Measurements from ENCODE around the gene MTHFR.
"Not testable (repeated sequence)": the region's sequence is repeated elsewhere in the genome, so short reads cannot be mapped to it uniquely, and the experiment has no call there.

MTHFR gene

DNA sequence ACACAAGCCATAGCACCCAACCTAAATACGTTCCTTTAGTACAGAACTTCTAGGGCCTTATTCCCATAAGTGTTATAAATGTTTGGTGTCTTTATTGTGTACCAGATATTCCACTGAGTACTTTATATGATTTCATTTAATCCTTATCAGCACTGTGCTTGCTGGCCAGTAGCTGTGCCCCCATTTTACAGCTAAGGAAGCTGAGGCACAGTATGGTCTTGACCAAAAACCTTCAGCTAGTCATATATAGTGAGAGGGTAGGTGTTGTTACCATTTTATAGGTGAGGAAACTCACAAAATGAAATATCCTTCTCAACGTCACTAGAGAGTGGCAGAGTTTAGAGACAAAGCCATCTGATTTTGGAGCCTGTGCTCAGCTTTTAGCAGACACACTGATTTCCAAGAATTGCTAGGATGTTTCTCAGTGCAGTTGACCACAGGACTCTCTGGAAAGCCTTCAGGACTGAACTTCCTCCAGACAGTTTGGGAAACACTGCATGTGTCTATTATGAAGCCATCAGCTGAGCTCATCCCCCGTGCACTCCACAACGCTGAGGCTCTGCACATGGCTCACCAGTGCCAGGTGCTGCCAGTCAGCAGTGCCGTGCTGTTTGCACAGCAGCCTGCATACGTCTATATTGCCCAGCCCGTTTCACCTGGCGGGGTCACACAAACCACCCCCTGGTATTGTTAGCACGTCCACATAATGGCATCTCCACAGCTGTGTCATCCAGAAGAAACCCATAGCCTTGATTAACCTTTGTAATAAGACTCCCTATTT lies 26.4 kb upstream of the MTHFR start:
- peak; percentile 55 for DNase-seq

DNA sequence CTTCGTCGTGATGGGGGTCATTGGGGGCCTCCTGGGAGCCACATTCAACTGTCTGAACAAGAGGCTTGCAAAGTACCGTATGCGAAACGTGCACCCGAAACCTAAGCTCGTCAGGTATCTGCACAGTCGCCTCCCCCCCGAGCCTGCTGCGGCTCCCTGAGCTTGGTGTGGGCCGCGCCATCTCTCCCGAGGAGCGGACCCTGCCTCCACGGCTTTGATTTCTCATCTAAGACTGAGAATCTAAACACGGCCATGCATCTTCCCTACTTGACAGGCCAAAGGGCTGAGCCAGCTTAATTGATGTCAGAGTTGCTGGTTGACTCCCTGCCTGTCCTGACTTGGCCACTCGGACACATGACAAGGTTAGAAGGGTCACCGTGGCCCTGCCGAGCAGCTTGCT lies 22.7 kb upstream of the MTHFR start:
- no peak for DNase-seq

- no peak for DNase-seq
Observed at GRCh38 chr1:11826946-11827345, 21.2 kb upstream of the MTHFR start.

DNA sequence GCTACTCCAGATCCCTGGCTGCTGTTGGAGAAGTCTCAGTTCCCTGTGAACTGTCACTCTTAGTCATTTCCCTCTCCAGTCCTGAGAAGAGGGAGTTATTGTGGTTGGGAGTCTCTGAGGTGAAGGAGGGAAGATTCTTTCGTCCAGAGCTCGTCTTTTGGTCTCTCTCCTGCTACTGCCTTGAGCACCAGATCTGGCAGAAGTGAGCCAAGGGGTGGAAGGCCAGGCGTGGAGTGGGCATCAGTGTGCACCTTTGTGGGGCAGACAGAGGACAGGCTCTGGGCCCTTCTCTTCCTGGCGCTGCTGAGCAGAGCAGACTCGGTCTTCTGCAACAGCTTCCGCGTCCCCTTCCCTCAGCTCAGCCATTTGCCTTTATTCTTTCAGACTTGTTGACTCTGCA lies 19.4 kb upstream of the MTHFR start:
- DNase-seq: no peak

- DNase-seq: no peak
Observed at GRCh38 chr1:11823366-11824137, 17.8 kb upstream of the MTHFR start.

GRCh38 chr1:11822091-11822490 lies 16.3 kb upstream of the MTHFR start:
- DNase-seq: no peak

GRCh38 chr1:11817192-11817591 lies 11.4 kb upstream of the MTHFR start:
- DNase-seq: no peak

GRCh38 chr1:11813021-11813420 lies 7.3 kb upstream of the MTHFR start:
- DNase-seq: no peak

DNA sequence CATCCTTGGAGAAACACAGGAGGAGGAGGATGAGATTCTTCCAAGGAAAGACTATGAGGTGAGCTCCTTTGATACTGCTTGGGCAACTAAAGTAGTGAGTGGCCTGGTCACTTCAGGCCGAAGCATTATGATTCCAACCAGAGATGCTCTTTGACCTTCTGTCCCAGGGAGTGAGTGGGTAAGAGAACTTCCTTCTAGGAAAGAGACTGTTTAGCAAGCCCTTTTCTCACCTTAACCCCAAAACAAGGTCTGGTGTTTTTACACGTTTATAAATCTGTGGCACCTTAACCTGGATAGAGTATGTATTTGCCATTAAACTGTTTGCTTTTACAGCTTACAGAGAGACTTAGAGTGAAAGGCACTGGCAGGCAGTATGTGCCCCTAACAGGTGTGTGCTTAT lies 1.4 kb upstream of the MTHFR start:
- no peak for DNase-seq

DNA sequence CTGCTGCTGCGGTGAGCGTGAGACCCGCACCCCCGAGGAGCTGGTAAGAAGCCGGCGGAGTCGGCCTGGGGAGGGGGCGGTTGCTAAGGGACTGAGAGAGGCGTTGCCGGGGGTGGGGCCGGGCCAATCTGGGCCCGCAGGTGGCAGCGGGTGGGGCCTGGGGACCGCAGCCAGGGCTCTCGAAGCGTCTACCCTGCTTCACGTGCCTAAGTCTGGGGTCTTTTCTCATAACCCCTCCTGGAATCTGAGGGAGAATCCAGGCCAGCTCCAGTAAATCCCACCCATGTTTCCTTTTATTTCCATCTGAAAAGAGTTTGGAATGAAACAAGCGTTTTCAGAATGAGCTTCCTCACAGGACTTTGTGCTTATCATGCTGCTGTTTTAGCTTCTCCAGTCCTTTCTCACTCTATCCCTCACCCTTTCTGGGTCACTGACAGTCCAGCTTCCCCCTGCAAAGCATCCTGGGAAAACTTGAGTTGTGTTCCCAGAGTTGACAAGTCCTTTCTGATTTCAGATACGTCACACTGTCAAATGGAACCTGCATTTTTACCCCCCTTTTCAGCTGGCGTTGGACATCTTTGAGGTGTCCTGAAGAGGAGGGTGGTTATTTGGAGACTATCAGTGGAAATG lies 658 bp upstream of the MTHFR start:
- DNase-seq: peak; percentile 81

DNA sequence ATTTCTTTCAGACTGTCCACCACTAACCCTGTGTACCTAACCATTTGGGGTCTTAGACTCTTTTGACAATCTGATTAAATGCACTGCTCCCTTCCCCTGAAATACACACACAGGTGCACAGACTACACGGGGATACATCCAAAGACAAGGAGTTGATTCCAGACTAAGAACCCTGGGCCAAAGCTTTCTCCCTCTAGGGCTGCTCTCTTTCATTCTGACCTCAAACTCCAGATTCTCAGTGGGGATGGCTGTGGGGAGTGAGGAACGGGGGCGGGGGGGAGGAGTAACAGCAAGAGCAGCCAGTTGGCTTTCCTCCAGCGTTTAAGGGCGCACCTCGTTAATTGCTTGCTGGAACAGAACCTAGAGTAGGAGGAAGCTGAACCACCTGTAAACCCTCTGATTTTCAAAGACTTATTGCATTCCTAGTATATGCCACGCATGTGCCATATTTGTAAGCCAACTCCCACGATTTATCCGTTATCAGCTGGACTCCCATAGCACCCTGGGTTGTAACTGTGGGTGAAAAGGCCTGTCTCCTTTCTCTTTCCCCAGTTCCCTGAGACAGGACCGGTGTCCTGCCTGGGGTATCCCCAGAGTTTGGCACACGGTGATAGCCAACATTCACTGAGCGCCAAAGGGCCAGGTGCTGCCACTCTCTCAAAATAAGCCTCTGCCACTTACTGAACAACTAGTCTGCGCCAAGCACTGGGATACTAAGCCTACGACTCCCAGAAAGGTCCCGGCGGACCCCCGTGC lies 920 bp downstream of the MTHFR start:
- peak; percentile 74 for DNase-seq

DNA sequence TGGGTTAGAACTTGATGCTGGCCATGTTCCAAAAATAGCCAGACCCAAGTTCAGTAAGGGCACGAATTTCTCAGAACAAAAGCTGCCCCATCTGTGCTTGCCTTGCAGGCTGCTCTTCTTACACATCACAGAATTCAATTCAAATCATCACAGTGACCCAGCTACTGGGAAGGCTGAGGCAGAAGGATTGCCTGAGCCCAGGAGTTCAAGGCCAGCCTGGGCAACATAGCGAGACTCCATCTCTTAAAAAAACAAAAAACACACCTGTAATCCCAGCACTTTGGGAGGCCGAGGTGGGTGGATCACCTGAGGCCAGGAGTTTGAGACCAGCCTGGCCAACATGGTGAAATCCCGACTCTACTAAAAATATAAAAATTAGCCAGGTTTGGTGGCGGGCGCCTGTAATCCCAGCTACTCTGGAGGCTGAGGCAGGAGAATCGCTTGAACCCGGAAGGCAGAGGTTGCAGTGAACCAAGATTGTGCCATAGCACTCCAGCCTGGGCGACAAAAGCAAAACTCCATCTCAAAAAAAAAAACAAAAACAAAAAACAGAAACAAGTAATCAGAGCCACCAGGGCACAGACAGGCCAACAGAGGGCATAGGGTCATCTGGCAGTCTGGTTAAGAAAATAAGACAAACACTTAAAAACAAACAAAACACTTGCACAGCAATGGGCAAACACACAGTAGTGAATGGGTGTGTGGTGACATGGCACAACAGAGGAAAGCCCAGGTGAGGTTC lies 1.7 kb downstream of the MTHFR start:
- not testable (repeated sequence) for DNase-seq

DNA sequence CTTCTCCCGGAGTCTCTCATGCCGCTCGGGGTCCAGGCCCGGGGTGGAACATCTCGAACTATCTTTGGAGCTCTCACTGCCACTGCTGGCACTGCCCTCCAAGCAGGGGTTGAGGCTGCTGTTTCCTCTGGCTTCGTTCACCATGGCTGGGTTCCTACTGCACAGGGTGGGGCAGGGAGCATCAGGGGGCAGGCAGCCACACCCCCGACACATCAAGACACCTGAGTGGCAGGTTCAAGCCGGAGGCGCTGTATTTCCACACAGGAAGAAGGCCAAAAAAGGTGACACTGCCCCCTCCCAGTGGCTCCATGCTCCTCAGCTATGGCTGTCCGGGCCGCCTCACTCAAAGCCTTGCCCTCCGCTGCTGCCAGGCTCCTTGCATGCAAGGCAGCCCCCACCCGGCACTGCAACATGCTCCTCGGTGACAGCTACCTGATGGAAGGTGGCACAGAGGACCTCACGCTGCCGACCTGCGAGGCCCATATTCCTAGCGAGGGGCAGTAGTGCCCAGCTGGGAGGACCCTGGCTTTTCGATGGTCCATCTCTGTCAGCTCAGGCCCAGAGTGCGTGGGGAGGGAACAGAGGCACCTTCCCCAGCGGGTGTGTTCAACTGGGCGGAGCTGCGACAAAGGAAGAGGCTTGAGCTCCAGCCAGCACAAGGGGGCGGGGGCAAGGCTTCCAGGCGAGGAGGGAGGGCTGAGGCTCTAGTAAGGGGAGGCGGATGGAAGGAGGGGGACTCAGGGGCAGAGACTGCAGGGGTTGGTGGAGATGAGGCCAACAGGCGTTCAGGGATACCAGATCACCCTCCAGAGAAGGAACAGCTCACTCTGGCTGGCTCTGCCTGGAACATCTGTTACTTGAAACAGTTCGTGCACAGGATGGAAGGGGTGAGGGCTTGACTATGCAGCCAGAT lies 2.5 kb downstream of the MTHFR start:
- DNase-seq: peak; percentile 97

DNA sequence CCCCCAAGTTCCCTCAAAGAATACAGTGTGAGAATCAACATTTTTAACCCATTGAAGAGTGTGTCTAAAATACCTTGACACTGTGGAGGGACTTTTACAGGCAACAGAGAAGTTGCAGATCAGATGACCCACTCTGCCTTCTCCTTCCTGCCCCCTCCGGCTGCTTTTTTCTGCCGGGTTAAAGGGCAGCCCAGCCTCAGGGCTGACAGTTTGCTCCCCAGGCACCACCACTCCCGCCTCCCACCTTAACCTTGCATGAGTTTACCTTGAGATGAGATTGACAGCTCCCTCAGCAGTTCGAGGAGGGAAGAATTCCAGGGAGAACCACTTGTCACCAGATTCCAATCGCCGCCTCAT lies 3.2 kb downstream of the MTHFR start:
- DNase-seq: peak; percentile 75

GRCh38 chr1:11800756-11801433 lies 4.9 kb downstream of the MTHFR start:
- no peak for DNase-seq

- no peak for DNase-seq
Observed at GRCh38 chr1:11800391-11800755, 5.4 kb downstream of the MTHFR start.

DNA sequence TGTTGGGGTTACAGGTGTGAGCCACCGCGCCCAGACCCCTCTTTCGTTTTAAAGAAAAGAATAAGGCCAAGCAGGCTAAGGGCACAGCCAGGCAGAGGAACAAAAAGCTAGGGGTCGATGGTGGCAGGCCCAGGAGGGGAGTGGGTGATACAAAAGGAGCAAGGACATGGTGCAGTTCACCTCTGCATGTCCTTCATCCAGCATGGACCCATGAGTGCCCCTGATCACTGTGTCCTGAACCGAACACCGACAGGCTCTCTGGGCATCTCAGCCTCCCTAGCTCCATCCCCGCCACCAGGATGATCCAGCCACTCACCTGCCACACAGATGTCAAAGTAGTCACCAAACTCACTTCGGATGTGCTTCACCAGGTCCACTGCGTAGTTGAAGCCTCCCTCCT lies 5.9 kb downstream of the MTHFR start:
- no peak for DNase-seq

GRCh38 chr1:11799099-11799498 lies 6.7 kb downstream of the MTHFR start:
- DNase-seq: no peak

DNA sequence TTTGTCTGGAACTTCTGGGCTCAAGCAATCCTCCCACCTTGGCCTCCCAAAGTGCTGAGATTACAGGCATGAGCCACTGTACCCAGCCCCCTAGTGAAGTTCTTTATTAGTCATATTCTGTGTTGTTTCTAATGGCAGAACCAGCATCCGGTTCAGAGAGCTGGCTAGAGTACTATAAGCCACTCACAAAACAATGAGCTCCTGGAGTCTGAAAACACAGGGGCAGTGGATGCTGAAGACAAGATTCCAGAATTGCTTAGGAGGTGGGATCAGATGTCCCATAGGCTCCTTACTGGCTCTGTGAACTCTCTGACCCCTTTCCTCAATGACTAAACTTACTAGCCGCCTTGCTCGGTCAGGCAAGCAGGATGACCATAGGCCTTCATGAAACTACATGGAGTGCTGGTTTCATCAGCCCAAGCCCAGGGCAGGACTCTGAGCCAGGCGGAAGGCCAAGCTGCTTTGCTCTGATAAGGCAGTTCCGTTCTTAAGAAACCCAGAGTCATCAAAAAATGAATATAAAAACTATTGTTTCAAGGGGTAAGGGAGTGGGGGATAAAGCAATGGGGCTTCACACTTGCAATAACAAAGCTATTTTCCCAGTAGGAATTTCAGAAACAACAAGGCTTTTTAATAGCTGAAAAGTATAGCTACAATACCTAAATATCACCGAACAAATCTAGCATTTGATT lies 8.1 kb downstream of the MTHFR start:
- peak; percentile 98 for DNase-seq
